SK-N-MC (cell line): ENCODE data around the gene MYCBPAP.
A peak's percentile ranks its signal among the peaks of the same experiment; 100 is the strongest.

Source experiments
- DNase-seq: peaks from one replicate; pipeline ENCODE4 v3.0.0-alpha.2; 2011; ENCODE audit warnings: low read depth, low spot score
- H3K27ac ChIP-seq: fragments of 200-600 bp; sonication (generic); 2 replicates; pipeline ENCODE4 v1.5.1; 2016; ENCODE audit warnings: mixed run types
- H3K36me3 ChIP-seq: fragments of 200-600 bp; sonication (generic); 2 replicates; pipeline ENCODE4 v1.6.1; 2017; ENCODE audit warnings: antibody characterized with exemption, low read length, mixed read lengths; ENCODE audit not compliant: insufficient read depth
- H3K4me3 ChIP-seq: fragments of 200-600 bp; sonication (generic); 2 replicates; pipeline ENCODE4 v1.5.1; 2016
- H3K9ac ChIP-seq: fragments of 200-600 bp; sonication (generic); 2 replicates; pipeline ENCODE4 v1.8.0; 2017; ENCODE audit warnings: mixed run types, mixed read lengths; ENCODE audit not compliant: insufficient read length
- H3K9me3 ChIP-seq: fragments of 200-600 bp; sonication (generic); 2 replicates; pipeline ENCODE4 v1.6.1; 2017; ENCODE audit warnings: low read depth, mild to moderate bottlenecking, antibody characterized with exemption, low read length, moderate library complexity, mixed read lengths
- EZH2 ChIP-seq: fragments of 200-600 bp; sonication (generic); IDR thresholded peaks from one replicate; pipeline ENCODE4 v1.6.1; 2017; ENCODE audit warnings: antibody characterized with exemption
- FOXP2 ChIP-seq: optimal IDR thresholded peaks from 2 replicates; pipeline ENCODE3; 2011; ENCODE audit warnings: mild to moderate bottlenecking, moderate library complexity; ENCODE audit not compliant: insufficient read depth; ENCODE audit errors: extremely low read length, control extremely low read depth
- POLR2AphosphoS5 ChIP-seq: IDR thresholded peaks from 2 replicates; pipeline ENCODE4 v1.6.1; 2012; ENCODE audit warnings: mild to moderate bottlenecking, low read depth, low read length, borderline replicate concordance

Gene MYCBPAP

DNA sequence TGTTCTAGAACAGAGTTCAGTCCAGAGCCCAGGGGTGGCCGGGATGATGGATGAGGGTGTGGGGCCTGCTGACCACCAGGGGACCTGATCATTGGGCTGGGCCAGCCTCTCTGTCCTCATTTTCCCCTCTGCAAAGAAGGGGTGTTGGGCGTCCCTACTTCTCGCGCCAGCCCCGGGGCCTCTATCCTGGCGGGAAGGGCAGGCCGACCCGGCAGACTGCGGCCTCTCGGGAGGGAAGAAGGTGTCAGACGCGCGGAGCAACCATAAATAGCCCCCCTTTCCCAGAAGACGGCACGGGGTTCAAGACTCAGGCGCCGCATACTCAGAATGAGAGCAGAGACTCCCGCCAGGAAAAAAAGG, 50.3 kb downstream of the MYCBPAP start:
- TF ChIP-seq FOXP2 (no peak), EZH2 (no peak), POLR2AphosphoS5 (no peak)
- H3K27ac ChIP-seq: peak overlapping the region; percentile 56; the same call in 1 of the 2 replicates
- no peaks in the 10 kb centered on the region for H3K9me3 ChIP-seq
- no peak for DNase-seq
- H3K4me3 ChIP-seq: peak overlapping the region; percentile 90
- H3K9ac ChIP-seq: peak overlapping the region; percentile 15
- no peaks in the 10 kb centered on the region for H3K36me3 ChIP-seq

DNA sequence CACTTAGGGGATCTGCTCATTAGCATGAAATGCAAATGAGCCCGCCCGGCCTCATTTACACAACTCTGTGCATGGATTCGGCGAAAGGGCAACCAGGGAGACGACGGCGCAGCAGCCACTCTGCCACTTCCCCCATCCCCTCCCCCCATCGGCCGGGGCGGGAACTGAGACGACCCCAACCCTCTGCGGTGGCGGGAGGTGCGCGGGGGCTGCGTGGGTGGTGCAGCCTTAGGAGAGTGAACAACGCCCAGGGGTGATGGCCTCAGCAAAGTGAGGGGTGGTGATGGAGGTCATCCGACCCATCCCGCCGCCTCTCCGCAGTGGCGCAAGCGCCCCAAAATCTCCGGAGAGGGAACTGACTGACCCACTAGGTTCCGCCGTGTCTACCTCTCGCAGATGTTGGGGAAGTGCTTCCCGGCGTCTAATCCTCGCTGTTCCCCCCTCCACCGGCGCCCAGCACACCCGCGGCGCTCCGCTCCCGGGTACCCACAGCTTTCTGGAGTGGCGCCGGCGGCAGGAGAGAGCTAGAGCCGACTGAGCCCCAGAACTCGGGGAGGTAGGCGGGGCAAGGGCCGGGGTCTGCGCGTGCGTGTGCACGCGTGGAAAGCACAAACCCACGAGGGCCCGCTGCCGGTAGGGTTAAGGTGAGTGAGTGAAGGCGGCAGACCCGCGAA, 50.8 kb downstream of the MYCBPAP start:
- Histone ChIP-seq H3K9me3 (no peaks in the 10 kb centered on the region), H3K9ac (peak overlapping the region; percentile 74), H3K27ac (peak overlapping the region; percentile 90; the same call in 1 of the 2 replicates), H3K4me3 (peak overlapping the region; percentile 90), H3K36me3 (no peaks in the 10 kb centered on the region)
- DNase-seq: no peak
- TF ChIP-seq EZH2 (no peak), POLR2AphosphoS5 (no peak), FOXP2 (no peak)

DNA sequence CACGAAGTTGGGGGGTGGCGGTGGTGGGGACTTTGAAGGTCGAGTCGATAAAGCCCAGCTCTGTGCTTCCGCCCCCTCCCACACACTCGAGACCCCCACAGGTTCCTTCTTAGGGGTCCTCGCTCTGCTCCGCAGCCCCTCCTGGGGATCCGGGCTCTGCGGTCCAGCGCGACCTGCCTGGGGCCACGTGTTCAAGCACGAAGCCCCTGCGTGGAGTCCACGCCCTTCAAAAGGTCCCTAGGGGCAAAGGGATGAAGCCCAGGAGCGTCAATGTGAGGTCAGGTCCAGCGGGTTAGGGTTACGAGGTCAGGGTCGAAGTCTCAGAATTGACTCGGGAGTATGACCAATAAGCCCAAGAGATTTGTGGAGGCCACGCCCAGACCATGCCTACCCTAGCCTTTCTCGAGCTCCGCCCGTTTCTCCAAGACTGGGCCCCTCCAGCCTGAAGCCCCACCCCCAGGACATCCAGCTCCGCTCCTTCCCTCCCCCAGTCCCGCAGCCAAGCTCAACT, 51.5 kb downstream of the MYCBPAP start:
- H3K27ac ChIP-seq: peak overlapping the region; percentile 90
- TF ChIP-seq FOXP2: no peak
- TF ChIP-seq POLR2AphosphoS5: peak; percentile 39; the same call in 1 of the 2 replicates
- no peak for TF ChIP-seq EZH2
- H3K4me3 ChIP-seq: peak overlapping the region; percentile 90
- no peaks in the 10 kb centered on the region for H3K36me3 ChIP-seq
- peak overlapping the region; percentile 74 for H3K9ac ChIP-seq
- no peaks in the 10 kb centered on the region for H3K9me3 ChIP-seq
- DNase-seq: peak; percentile 66

DNA sequence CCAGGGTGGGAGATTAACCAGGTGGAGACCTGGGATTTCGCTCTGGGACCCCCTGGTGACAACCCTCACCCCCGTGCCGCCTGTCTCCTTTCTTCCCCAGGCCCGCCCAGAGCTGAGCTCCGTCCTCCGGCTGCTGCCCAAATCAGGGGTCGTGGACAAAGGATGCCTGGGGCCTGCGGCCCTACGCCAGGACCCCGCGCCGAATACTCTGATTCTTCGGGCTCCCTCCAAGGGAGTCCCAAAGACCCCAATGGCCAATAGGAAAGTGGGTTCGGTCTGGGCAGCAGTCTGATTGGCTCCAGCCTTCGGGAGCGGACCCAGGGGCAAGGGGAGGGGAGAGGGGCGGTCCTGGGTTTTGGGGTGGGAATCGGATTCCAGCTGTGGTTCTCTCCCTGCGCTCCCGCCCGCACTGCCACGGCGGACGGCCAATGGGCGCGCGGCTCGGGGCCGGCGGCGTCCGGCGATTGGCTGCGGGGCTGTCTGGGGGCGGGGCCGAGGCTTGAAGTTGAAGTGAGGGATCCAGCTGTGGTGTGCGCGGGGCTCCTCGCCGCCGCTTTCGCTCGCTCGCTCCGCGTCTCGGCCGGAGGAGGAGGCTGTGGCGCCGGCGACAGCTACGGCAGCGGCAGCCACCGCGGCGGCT, 52.1 kb downstream of the MYCBPAP start, which contains the start of gene CACNA1G:
Gene CACNA1G (plus strand): TSS at position 531 of the 640 bp plus-strand sequence. CDS start 745 bp downstream, outside the sequence.
- Histone ChIP-seq H3K9ac (peak within 1 kb of the TSS; percentile 77), H3K27ac (peak within 1 kb of the TSS; percentile 90), H3K36me3 (no peaks in the 10 kb centered on the region), H3K4me3 (peak within 1 kb of the TSS; percentile 90), H3K9me3 (no peaks in the 10 kb centered on the region)
- TF ChIP-seq POLR2AphosphoS5 (peak; percentile 72), FOXP2 (no peak), EZH2 (no peak)
- peak; percentile 59 for DNase-seq

DNA sequence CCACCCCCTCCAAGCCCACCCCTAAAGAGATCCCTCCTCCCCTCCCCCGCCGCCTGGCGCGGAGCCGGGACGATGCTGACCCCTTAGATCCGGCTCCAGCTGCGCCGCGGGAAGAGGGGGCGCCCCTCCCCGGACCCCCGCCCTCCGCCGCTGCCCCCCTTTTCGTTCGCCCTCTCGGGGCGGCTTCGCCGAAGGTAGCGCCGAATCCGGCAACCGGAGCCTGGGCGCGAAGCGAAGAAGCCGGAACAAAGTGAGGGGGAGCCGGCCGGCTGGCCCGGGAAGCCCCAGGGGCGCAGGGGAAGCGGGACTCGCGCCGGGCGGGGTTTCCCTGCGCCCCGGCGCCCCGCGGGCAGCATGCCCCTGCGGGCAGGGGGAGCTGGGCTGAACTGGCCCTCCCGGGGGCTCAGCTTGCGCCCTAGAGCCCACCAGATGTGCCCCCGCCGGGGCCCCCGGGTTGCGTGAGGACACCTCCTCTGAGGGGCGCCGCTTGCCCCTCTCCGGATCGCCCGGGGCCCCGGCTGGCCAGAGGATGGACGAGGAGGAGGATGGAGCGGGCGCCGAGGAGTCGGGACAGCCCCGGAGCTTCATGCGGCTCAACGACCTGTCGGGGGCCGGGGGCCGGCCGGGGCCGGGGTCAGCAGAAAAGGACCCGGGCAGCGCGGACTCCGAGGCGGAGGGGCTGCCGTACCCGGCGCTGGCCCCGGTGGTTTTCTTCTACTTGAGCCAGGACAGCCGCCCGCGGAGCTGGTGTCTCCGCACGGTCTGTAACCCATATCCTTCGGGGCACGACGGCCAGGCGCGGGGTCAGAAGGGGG, 52.9 kb downstream of the MYCBPAP start:
- TF ChIP-seq EZH2: no peak
- TF ChIP-seq FOXP2: no peak
- TF ChIP-seq POLR2AphosphoS5: no peak
- H3K36me3 ChIP-seq: no peaks in the 10 kb centered on the region
- no peak overlapping the region for H3K27ac ChIP-seq
- no peak for DNase-seq
- H3K9me3 ChIP-seq: no peaks in the 10 kb centered on the region
- peak overlapping the region; percentile 77 for H3K9ac ChIP-seq
- peak overlapping the region; percentile 90 for H3K4me3 ChIP-seq

DNA sequence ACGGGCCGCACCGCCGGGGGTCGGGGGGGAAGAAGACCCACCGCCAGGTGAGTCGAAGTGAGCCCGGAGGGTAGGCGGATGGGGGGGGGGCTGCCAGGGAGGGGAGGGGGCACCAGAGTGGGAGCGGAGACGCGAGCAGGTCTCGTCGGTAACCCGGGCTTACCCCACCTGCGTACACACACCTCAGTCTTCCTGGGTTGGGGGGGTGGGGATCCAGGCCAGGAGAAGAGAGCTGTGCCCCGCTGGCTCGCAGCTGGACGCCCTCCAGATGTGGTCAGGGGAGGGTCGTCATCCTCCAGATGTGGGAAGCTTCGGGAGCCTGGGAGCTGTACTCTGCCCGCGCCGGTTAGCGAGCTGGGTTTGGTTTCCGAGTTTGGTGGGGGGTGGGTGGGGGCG, 53.5 kb downstream of the MYCBPAP start:
- H3K9ac ChIP-seq: peak overlapping the region; percentile 77
- H3K9me3 ChIP-seq: no peaks in the 10 kb centered on the region
- peak overlapping the region; percentile 90 for H3K4me3 ChIP-seq
- TF ChIP-seq FOXP2: no peak
- no peak overlapping the region for H3K27ac ChIP-seq
- no peak for DNase-seq
- H3K36me3 ChIP-seq: no peaks in the 10 kb centered on the region

DNA sequence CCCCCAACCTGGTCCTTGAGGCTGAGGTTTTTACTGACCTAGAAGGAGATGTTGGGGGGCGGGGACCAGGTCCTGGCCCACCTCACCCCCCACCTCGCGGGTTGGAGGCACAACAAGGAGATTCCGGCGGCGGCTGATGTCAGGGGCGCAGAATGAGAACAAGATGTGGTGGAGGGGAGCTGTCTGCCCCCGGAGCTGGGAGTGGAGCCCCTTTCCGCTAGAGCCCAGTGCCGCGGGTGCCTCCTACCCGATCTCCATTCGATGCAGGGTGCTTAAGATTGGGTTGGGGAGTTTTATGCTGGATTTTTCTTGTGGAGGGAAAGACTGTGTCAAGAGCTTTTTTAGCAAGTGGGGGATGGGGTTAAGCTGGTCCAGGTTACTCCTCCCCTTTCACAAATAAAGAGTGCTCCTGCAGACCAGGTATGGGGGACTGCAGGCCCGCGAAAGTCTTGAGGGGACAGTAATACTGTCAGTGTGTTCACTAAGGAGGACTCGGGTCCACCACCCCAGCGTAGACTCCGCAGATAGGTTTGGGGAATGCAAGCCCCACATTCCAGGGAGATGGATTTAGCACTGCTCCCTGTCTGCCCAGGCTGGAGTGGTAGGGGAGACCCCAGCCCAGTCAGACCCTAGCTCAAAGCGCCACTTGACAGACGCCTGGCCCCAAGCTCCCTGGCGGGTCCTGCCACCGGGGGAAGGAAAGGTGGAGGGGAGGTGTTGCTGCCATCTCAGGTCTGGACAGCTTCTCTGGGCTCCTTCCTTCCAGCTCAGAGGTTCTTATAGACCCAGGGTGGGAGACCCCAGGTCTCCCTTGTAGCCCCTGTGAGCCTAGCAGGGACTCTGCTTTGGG, 54.2 kb downstream of the MYCBPAP start:
- Histone ChIP-seq H3K36me3 (no peaks in the 10 kb centered on the region), H3K9me3 (no peaks in the 10 kb centered on the region), H3K27ac (0 out of 2 replicates have a peak overlapping the region, but pooled peaks have one; percentile 5), H3K4me3 (peak overlapping the region; percentile 90), H3K9ac (peak overlapping the region; percentile 28)
- TF ChIP-seq EZH2 (no peak), POLR2AphosphoS5 (no peak), FOXP2 (no peak)
- DNase-seq: no peak

DNA sequence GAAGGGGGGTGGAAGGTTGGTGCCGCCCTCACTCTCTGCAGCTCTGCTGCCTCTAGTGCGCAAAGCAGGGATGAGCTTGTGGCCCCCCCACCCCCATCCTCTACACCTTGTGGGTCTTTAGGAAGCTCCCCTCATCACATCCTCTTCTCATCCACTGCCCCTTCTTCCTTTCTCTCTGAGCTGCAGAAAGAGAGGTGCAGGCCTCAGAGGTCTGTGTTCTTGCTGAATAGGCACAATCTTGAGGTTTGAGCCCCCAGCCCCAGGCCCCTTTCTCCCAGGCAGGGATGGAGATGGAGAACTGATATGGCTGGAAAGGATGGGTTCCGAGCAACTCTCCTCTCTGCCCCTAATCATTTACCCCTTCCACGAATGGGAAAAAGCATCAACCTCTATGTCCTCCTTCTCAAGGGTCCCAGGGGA, 54.9 kb downstream of the MYCBPAP start:
- no peaks in the 10 kb centered on the region for H3K36me3 ChIP-seq
- no peak for DNase-seq
- no peak for TF ChIP-seq POLR2AphosphoS5
- no peak for TF ChIP-seq EZH2
- no peak for TF ChIP-seq FOXP2
- no peak overlapping the region for H3K9ac ChIP-seq
- no peaks in the 10 kb centered on the region for H3K9me3 ChIP-seq
- peak overlapping the region; percentile 96 for H3K27ac ChIP-seq
- H3K4me3 ChIP-seq: peak overlapping the region; percentile 90
